Lung (tissue), 12 donors: ENCODE data around the gene THSD7A. TPM values are rescaled to one million over a fixed set of nuclear protein-coding genes. Genes with fewer than 3 reads are reported as not detected.

ENCODE experiments used
- ATAC-seq: fragments of 200-7000 bp; cut with Tn5 transposase; one replicate; pipeline ENCODE4 v1.9.1; 2020; ENCODE audit warnings: moderate number of reproducible peaks; ENCODE audit not compliant: insufficient read depth, low FRiP score
- DNase-seq, 3 donors: peaks; one replicate each; pipeline ENCODE4 v3.0.0-alpha.2; 2013 to 2017
- H3K27ac ChIP-seq, 2 donors: one replicate each; pipeline ENCODE4 v1.5.1; 2013; ENCODE audit warnings: mild to moderate bottlenecking in 2 of 2, moderate library complexity in 2 of 2, control low read depth in 1 of 2, inconsistent platforms in 1 of 2, low read depth in 1 of 2, low read length in 1 of 2
- H3K27me3 ChIP-seq, 3 donors: one replicate each; pipeline ENCODE4 v1.5.1; 2013; ENCODE audit warnings: low read length in 2 of 3; ENCODE audit not compliant: control insufficient read depth in 3 of 3, insufficient read depth in 3 of 3
- H3K36me3 ChIP-seq, 4 donors: one replicate each; pipeline ENCODE4 v1.5.1; 2013; ENCODE audit warnings: low read length in 4 of 4, mild to moderate bottlenecking in 1 of 4, moderate library complexity in 1 of 4; ENCODE audit not compliant: control insufficient read depth in 4 of 4, insufficient read depth in 4 of 4
- H3K4me1 ChIP-seq, 5 donors: one replicate each; pipeline ENCODE4 v1.5.1; 2013; ENCODE audit warnings: low read length in 5 of 5, mild to moderate bottlenecking in 2 of 5, moderate library complexity in 1 of 5; ENCODE audit not compliant: control insufficient read depth in 5 of 5, insufficient read depth in 5 of 5
- H3K4me3 ChIP-seq: one replicate; pipeline ENCODE4 v1.5.1; 2013; ENCODE audit warnings: mild to moderate bottlenecking, control low read depth, moderate library complexity
- H3K9ac ChIP-seq, 2 donors: one replicate each; pipeline ENCODE4 v1.5.1; 2013; ENCODE audit warnings: low read length in 2 of 2, control low read depth in 1 of 2; ENCODE audit not compliant: insufficient read depth in 1 of 2
- H3K9me3 ChIP-seq, 4 donors: one replicate each; pipeline ENCODE4 v1.5.1; 2013; ENCODE audit warnings: low read length in 3 of 4, mild to moderate bottlenecking in 1 of 4, moderate library complexity in 1 of 4; ENCODE audit not compliant: control insufficient read depth in 4 of 4, insufficient read depth in 3 of 4
- WGBS, 2 donors: extraction: QIAGEN DNeasy Blood & Tissue Kit; methylation state at CpG; one replicate each; pipeline ENCODE4 v1.1.7; 2013; 5-methylcytosine and 5-hydroxymethylcytosine counted together
- polyA plus RNA-seq, 2 donors: library from polyadenylated mRNA; stranded (reverse); fragments of 200-250 nt; gene quantifications; one replicate each; pipeline ENCODE4 v1.2.1, GENCODE V29; 2013
- total RNA-seq, 2 donors: library from RNA; depleted of rRNA in 1 of 2; stranded (reverse); fragments of >200 nt in 1 of 2; gene quantifications; one replicate each; pipeline ENCODE4 v1.2.1, GENCODE V29; 2014 to 2021
- TF ChIP-seq, protein P1 (sequence below): IDR thresholded peaks from 2 replicates; pipeline ENCODE4 v1.5.1; 2012; ENCODE audit warnings: mild to moderate bottlenecking; ENCODE audit errors: control extremely low read depth, extremely low read depth
- donor health status: control.
- donor health status: control.
- donor health status: Bipolar disorder and iron deficiency.
- donor health status: healthy.
- donor health status: DM: yes; HTN: yes; CAD: no.

Gene THSD7A
- total and polyA plus RNA-seq, 4 donors, result 0.53 to 12.1 (median 4.5) TPM

DNA sequence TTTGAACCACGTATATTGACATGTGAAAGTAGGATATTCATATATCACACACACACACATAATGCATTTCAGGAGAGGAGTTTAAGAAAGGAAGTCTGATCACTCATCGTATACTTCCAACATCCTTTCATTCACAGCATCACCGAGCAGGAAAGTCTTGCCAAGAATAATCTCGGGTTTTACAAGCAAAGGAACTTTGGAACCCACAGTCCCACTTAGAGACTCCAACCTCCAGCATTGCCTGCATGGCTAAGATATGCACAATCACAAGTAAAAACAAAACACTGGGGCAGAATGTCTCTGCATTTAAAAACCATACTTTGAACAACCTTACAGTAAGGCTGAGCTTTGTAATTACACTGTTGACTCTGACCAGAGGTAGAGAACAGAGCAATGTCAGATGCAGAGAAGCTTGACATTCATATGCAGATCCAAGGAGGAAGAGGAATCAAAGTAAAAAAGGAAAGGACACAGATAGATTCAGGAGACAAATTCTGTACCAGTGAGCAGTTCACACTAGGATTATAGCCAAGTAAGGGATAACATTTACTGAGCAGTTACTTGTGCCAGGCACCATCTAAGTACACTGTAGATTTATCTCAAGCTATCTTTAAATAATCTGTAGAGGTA is 14.8 kb downstream of the THSD7A start:
- ATAC-seq (no peak), DNase-seq (peak in 1 of 3 donors; percentile 12)
- TF ChIP-seq, protein P1, sequence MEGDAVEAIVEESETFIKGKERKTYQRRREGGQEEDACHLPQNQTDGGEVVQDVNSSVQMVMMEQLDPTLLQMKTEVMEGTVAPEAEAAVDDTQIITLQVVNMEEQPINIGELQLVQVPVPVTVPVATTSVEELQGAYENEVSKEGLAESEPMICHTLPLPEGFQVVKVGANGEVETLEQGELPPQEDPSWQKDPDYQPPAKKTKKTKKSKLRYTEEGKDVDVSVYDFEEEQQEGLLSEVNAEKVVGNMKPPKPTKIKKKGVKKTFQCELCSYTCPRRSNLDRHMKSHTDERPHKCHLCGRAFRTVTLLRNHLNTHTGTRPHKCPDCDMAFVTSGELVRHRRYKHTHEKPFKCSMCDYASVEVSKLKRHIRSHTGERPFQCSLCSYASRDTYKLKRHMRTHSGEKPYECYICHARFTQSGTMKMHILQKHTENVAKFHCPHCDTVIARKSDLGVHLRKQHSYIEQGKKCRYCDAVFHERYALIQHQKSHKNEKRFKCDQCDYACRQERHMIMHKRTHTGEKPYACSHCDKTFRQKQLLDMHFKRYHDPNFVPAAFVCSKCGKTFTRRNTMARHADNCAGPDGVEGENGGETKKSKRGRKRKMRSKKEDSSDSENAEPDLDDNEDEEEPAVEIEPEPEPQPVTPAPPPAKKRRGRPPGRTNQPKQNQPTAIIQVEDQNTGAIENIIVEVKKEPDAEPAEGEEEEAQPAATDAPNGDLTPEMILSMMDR, result no peak
- Histone ChIP-seq H3K27me3 (no peaks in the 10 kb centered on the region), H3K4me3 (no peak overlapping the region), H3K9ac (no peak overlapping the region), H3K36me3 (no peaks in the 10 kb centered on the region), H3K4me1 (peaks cover 0 to 5% (median 0%) of the 10 kb centered on the region in 5 donors), H3K27ac (no peak overlapping the region), H3K9me3 (no peaks in the 10 kb centered on the region)
- 53 to 68% methylated on average over 4 of the region's 4 CpGs for WGBS, 2 donors

DNA sequence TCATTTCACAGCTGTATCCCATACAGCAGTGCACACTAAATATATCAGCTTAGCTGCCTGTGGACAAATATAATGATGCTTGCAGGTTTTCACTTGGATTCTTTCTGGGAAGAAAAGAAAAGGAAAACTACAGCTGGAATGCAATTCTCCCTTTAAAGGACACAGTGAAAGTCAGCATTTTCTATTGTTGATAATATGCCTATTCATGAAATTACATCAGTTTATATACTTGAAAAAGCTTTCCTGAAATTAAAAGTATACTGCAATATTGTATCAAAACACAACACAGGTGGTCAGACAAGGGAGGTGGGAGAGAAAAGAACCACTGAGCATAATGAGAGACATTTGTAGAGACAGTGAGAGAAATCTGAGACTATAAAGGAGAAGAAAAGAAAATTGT is 20.3 kb downstream of the THSD7A start:
- no peak overlapping the region for H3K4me3 ChIP-seq
- H3K36me3 ChIP-seq, result no peaks in the 10 kb centered on the region
- no peaks in the 10 kb centered on the region for H3K27me3 ChIP-seq
- no peaks in the 10 kb centered on the region for H3K9me3 ChIP-seq
- TF ChIP-seq, protein P1, result no peak
- no peak overlapping the region for H3K27ac ChIP-seq
- DNase-seq (no peak), ATAC-seq (no peak)
- H3K4me1 ChIP-seq, result no peaks in the 10 kb centered on the region
- no peak overlapping the region for H3K9ac ChIP-seq

DNA sequence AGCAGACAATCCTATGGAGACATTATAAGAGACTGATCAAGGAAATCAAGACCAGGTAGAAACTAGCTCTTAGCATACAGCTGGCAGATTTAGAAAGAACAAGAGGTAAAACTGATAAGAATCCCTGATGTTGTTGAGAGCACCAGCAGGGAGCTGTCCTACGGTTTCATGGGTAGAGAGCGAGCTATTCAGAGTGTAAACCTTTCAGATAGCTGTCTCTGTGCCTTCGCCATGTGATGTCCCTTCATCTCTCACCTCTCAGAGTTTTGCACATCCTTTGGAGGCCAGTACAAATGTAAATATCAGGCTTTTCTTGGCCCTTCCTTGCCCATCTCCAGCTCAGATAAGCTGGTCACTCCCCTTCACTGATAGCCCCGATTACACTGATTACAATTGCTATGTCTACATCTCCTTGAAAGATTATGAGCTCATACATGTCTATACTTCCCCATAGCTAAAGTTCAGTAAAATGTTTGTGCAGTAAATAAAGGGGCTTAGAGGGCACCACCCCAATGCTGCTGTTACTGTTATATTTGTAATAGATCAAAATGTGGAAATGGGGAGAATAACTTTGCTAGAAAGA is 21.9 kb downstream of the THSD7A start:
- no peaks in the 10 kb centered on the region for H3K36me3 ChIP-seq
- H3K4me1 ChIP-seq, result no peaks in the 10 kb centered on the region
- DNase-seq (no peak), ATAC-seq (no peak)
- no peaks in the 10 kb centered on the region for H3K27me3 ChIP-seq
- H3K4me3 ChIP-seq, result no peak overlapping the region
- no peak overlapping the region for H3K27ac ChIP-seq
- TF ChIP-seq, protein P1, result no peak
- no peak overlapping the region for H3K9ac ChIP-seq
- 81 to 90% methylated on average over 4 of the region's 4 CpGs for WGBS, 2 donors
- no peaks in the 10 kb centered on the region for H3K9me3 ChIP-seq
